Retinal pigment epithelial cell (primary cell): ENCODE results near the gene SOS1.

Experiments
- DNase-seq: peaks from one replicate; pipeline ENCODE4 v3.0.0-alpha.2; 2010; ENCODE audit warnings: low read depth
- H3K4me3 ChIP-seq: 2 replicates; pipeline ENCODE4 v1.5.1; 2011; ENCODE audit warnings: mild to moderate bottlenecking, low read length, control low read depth, moderate library complexity
- CTCF ChIP-seq: conservative IDR thresholded peaks from 2 replicates; pipeline ENCODE4 v1.5.1; 2011; ENCODE audit warnings: low read depth, low read length, control low read depth, inconsistent platforms

The SOS1 gene

DNA sequence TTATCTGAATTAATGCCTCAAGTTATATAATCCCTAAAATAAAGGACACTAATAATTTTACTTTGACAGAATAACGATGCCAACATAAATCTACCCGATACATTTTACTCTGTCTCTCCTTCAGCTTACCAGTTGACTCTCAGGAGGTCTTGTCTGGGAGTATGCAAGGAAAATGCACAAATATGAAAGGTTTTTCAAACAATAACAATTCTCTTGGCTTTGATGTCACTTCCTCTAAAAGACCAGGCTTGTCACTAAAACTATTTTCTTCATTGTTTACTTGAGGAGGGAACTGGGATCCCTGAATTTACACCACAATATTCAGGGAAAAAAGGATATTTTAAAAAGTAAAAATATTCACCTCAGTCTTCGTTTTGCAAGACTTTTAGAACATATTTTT, 97.2 kb downstream of the SOS1 start:
- DNase-seq = no peak
- TF ChIP-seq CTCF = no peak

GRCh38 chr2:39022642-39023235, 98.1 kb downstream of the SOS1 start:
- no peak for TF ChIP-seq CTCF
- H3K4me3 ChIP-seq = no peak overlapping the region
- DNase-seq = no peak

More for the DNA sequence above, 97.2 kb downstream of the SOS1 start:
- no peak overlapping the region for H3K4me3 ChIP-seq

GRCh38 chr2:39020383-39020782, 100.5 kb downstream of the SOS1 start:
- TF ChIP-seq CTCF = no peak
- DNase-seq = no peak

GRCh38 chr2:39018638-39019037, 102.2 kb downstream of the SOS1 start:
- no peak overlapping the region for H3K4me3 ChIP-seq
- no peak for TF ChIP-seq CTCF
- DNase-seq = no peak

More at GRCh38 chr2:39020383-39020782, 100.5 kb downstream of the SOS1 start:
- H3K4me3 ChIP-seq = no peak overlapping the region

DNA sequence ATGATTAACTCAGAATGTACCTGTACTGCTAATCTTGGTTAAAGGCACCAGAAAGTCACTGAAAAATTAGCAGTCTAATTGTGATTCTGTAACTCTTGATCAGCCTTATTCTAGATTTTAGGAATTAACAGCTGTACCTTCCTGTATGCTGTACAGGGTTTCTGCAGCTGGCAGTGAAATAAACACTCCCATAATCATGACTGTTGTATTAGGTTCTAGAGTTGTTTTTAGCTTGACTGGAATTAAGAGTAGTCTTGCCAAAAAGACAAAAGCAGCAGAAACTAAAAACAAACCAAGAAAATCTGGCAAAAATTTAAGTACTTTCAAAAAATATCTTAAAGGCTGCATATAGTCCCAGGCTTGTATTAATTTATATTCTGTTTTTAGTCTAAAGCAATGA, 103.5 kb downstream of the SOS1 start:
- no peak for TF ChIP-seq CTCF
- no peak overlapping the region for H3K4me3 ChIP-seq
- no peak for DNase-seq

GRCh38 chr2:39015424-39015823, 105.4 kb downstream of the SOS1 start:
- no peak for DNase-seq
- no peak overlapping the region for H3K4me3 ChIP-seq
- no peak for TF ChIP-seq CTCF

- no peak overlapping the region for H3K4me3 ChIP-seq
- TF ChIP-seq CTCF = no peak
- DNase-seq = no peak
These were observed 107.0 kb downstream of the SOS1 start for GRCh38 chr2:39013871-39014270.
